Keratinocyte (primary cell): Measurements from ENCODE around the gene RASL10A. TPM values are rescaled to one million over a fixed set of nuclear protein-coding genes. Genes with fewer than 3 reads are reported as not detected.
"Not testable (repeated sequence)": the region's sequence is repeated elsewhere in the genome, so short reads cannot be mapped to it uniquely, and the experiment has no call there.

Experiments
- DNase-seq: peaks from one replicate; pipeline ENCODE4 v3.0.0-alpha.2; 2011; ENCODE audit warnings: low read depth, missing footprints, low spot score
- FAIRE-seq: peaks from 2 replicates; lab custom pipeline; 2011; peaks lifted over from hg19 to GRCh38; lab: Jason Lieb, UNC
- H2AFZ ChIP-seq: 2 replicates; pipeline ENCODE4 v1.6.0; 2012; ENCODE audit warnings: low read length, control low read depth, inconsistent platforms; ENCODE audit not compliant: control insufficient read depth
- H3K27ac ChIP-seq: 2 replicates; pipeline ENCODE4 v1.5.1; 2011; ENCODE audit warnings: low read length; ENCODE audit not compliant: control insufficient read depth, insufficient read depth
- H3K27me3 ChIP-seq: 3 replicates; pipeline ENCODE4 v1.6.0; 2011; ENCODE audit warnings: low read length; ENCODE audit not compliant: control insufficient read depth, insufficient read depth; ENCODE audit errors: extremely low read depth
- H3K36me3 ChIP-seq, 2 experiments: 2 replicates in 1 of 2; 3 replicates in 1 of 2; pipeline ENCODE4 v1.5.1; 2011; ENCODE audit warnings: low read length in 2 of 2, mild to moderate bottlenecking in 1 of 2; ENCODE audit not compliant: control insufficient read depth in 2 of 2, insufficient read depth in 2 of 2; ENCODE audit errors: extremely low read depth in 1 of 2
- H3K4me1 ChIP-seq: 3 replicates; pipeline ENCODE4 v1.5.1; 2011; ENCODE audit warnings: low read length; ENCODE audit not compliant: control insufficient read depth, insufficient read depth; ENCODE audit errors: extremely low read depth
- H3K4me2 ChIP-seq: 3 replicates; pipeline ENCODE4 v1.6.0; 2011; ENCODE audit warnings: low read depth, low read length; ENCODE audit not compliant: control insufficient read depth, insufficient read depth; ENCODE audit errors: extremely low read depth
- H3K4me3 ChIP-seq, 3 experiments: fragments of 200-600 bp in 1 of 3; sonication (generic) in 1 of 3; 2 replicates in 2 of 3; 3 replicates in 1 of 3; pipeline ENCODE4 v1.5.1; 2011 to 2016; ENCODE audit warnings: low read length in 3 of 3, mild to moderate bottlenecking in 3 of 3, control low read depth in 2 of 3, inconsistent platforms in 1 of 3, low read depth in 1 of 3, mixed read lengths in 1 of 3, mixed run types in 1 of 3, moderate library complexity in 1 of 3; ENCODE audit not compliant: control insufficient read depth in 2 of 3, insufficient read depth in 2 of 3; ENCODE audit errors: extremely low read depth in 1 of 3
- H3K79me2 ChIP-seq: 2 replicates; pipeline ENCODE4 v1.6.0; 2012; ENCODE audit warnings: low read length; ENCODE audit not compliant: control insufficient read depth, insufficient read depth
- H3K9ac ChIP-seq: 3 replicates; pipeline ENCODE4 v1.6.0; 2011; ENCODE audit warnings: low read length; ENCODE audit not compliant: control insufficient read depth, insufficient read depth; ENCODE audit errors: extremely low read depth
- H3K9me1 ChIP-seq: 3 replicates; pipeline ENCODE4 v1.6.0; 2011; ENCODE audit warnings: low read length; ENCODE audit not compliant: control insufficient read depth, insufficient read depth; ENCODE audit errors: extremely low read depth
- H3K9me3 ChIP-seq: 2 replicates; pipeline ENCODE4 v1.5.1; 2012; ENCODE audit warnings: low read depth, low read length; ENCODE audit not compliant: control insufficient read depth
- H4K20me1 ChIP-seq: 3 replicates; pipeline ENCODE4 v1.6.0; 2011; ENCODE audit warnings: low read length; ENCODE audit not compliant: control insufficient read depth, insufficient read depth; ENCODE audit errors: extremely low read depth
- CTCF ChIP-seq, 3 experiments: IDR thresholded peaks in 1 of 3; conservative IDR thresholded peaks in 1 of 3; optimal IDR thresholded peaks in 1 of 3; 2 replicates in 2 of 3; 3 replicates in 1 of 3; pipeline versions ENCODE3 to v1.5.1; 2011; ENCODE audit warnings: low read length in 3 of 3, mild to moderate bottlenecking in 3 of 3, moderate library complexity in 2 of 3, control low read depth in 1 of 3, inconsistent platforms in 1 of 3; ENCODE audit not compliant: insufficient read depth in 2 of 3; ENCODE audit errors: extremely low read depth in 1 of 3
- EZH2 ChIP-seq: IDR thresholded peaks from one replicate; pipeline ENCODE4 v1.6.1; 2012; ENCODE audit warnings: inconsistent platforms, mild to moderate bottlenecking, low read length, moderate library complexity
- dilution Hi-C: fragments of 300-500 bp; cut with MboI; formaldehyde crosslinking; loops from one replicate; pipeline ENCODE4 v1.7.0; 2020; ENCODE audit warnings: low sequenced_read_pairs; ENCODE audit not compliant: extremely low pct_ligation_motif_present
- polyA plus RNA-seq, 5 experiments: library from polyadenylated mRNA; depleted of rRNA in 3 of 5; stranded (reverse) in 3 of 5; stranded (forward) in 1 of 5; unstranded in 1 of 5; fragments of >200 nt; gene quantifications; 1 replicate in 1 of 5; 2 replicates in 3 of 5; 3 replicates in 1 of 5; pipeline versions ENCODE4 v1.2.1 to v1.2.3, GENCODE V29; 2011 to 2012; ENCODE audit warnings: missing spikeins in 2 of 5, low read depth in 1 of 5, low replicate concordance in 1 of 5

RASL10A gene
- polyA plus RNA-seq, 1 donor (not counting 4 experiments of a cell fraction or from before 2014, with no cell fraction given): not detected

DNA sequence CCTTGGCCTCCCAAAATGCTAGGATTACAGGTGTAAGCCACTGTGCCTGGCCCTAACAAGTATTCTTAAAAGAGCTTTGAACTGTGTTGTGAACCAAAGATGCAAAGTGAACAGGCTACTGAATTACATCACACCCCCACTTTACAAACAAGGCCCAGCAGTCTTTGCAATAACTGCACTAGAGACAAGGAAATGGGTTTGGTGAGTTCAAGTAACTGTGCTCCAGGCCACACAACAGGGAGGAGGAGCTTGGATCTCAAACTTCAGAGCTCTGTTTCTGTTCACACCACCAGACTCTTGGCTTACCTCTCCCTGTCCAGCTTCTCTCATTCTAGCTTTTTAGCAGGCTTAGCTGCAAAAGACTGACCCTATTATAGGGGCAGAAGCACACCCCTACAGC lies 30.4 kb upstream of the RASL10A start:
- Histone ChIP-seq H3K4me3 (no peak overlapping the region), H2AFZ (no peak overlapping the region), H3K36me3 (peaks cover 33 to 56% of the 10 kb centered on the region in 2 experiments), H3K9ac (no peak overlapping the region), H3K4me1 (peaks cover 25% of the 10 kb centered on the region), H3K79me2 (no peaks in the 10 kb centered on the region), H3K9me1 (peaks cover 3% of the 10 kb centered on the region), H3K27ac (no peak overlapping the region), H3K4me2 (no peak overlapping the region), H4K20me1 (peaks cover 4% of the 10 kb centered on the region), H3K9me3 (no peaks in the 10 kb centered on the region), H3K27me3 (no peaks in the 10 kb centered on the region)
- TF ChIP-seq EZH2: no peak
- no peak for TF ChIP-seq CTCF (optimal IDR thresholded peaks at IDR 0.05 in 1 of 3, IDR thresholded peaks at IDR 0.05 in 1 of 3, conservative IDR thresholded peaks at IDR 0.05 in 1 of 3; ENCODE audit: extremely low read depth in 1 of 3, insufficient read depth in 2 of 3, low read length in 3 of 3)
- dilution Hi-C loops: no loop called here
- FAIRE-seq (peak; percentile 57), DNase-seq (no peak)

DNA sequence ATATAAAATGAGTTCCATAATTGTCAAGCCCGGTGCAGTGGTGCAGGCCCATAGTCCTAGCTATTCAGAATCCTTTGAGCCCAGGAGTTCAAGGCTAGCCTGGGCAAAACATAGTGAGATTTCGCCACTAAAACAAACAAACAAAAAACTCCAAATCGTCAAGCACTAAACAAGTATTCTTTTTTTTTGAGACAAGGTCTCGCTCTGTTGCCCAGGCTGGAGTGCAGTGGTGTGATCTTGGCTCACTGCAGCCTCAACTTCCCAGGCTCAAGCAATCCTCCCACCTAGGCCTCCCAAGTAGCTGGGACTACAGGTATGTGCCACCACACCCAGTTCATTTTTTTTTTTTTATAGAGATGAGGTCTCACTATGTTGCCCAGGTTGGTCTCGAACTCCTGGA lies 29.4 kb upstream of the RASL10A start:
- FAIRE-seq, H3K79me2 ChIP-seq, dilution Hi-C loops, H4K20me1 ChIP-seq, H3K9ac ChIP-seq, DNase-seq, H2AFZ ChIP-seq, H3K27ac ChIP-seq, H3K27me3 ChIP-seq, H3K4me3 ChIP-seq, H3K9me1 ChIP-seq, H3K4me2 ChIP-seq, H3K9me3 ChIP-seq: not testable (repeated sequence)
- Histone ChIP-seq H3K4me1 (peaks cover 36% of the 10 kb centered on the region), H3K36me3 (peaks cover 31 to 53% of the 10 kb centered on the region in 2 experiments)

DNA sequence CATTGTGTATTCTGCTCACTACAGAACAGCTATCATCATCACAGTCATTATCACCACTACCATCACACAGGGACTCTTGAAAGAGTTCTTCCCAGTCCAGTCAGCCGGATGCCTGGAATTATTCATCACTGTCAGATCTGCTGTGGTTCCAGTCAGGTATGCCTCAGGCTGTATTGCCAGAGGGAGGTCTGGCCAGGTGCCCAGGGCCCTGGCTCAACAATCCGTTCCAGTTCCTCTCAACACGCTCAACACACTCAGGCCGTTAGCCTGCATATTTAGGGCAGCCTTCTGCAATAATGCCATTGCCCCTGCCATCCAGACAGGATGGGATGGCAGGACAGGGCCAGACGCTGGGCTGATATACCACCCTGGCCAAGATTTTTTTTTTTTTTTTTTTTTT lies 28.6 kb upstream of the RASL10A start:
- no peak overlapping the region for H3K4me2 ChIP-seq
- DNase-seq (peak; percentile 66), FAIRE-seq (peak; percentile 98)
- H3K36me3 ChIP-seq: peaks cover 29 to 51% of the 10 kb centered on the region in 2 experiments
- dilution Hi-C loops: no loop called here
- peaks cover 6% of the 10 kb centered on the region for H4K20me1 ChIP-seq
- H3K4me3 ChIP-seq: no peak overlapping the region
- H3K79me2 ChIP-seq: no peaks in the 10 kb centered on the region
- peak overlapping the region; percentile 3 for H3K27ac ChIP-seq
- H3K9me3 ChIP-seq: no peaks in the 10 kb centered on the region
- H3K4me1 ChIP-seq: peaks cover 43% of the 10 kb centered on the region
- H3K27me3 ChIP-seq: no peaks in the 10 kb centered on the region
- no peak overlapping the region for H2AFZ ChIP-seq
- no peak for TF ChIP-seq CTCF (optimal IDR thresholded peaks at IDR 0.05 in 1 of 3, IDR thresholded peaks at IDR 0.05 in 1 of 3, conservative IDR thresholded peaks at IDR 0.05 in 1 of 3; ENCODE audit: extremely low read depth in 1 of 3, insufficient read depth in 2 of 3, low read length in 3 of 3)
- no peak for TF ChIP-seq EZH2
- H3K9ac ChIP-seq: no peak overlapping the region
- peaks cover 7% of the 10 kb centered on the region for H3K9me1 ChIP-seq
